Chondrocyte (in vitro differentiated cells): Measurements from ENCODE around the gene CADM2. TPM values are rescaled to one million over a fixed set of nuclear protein-coding genes. Genes with fewer than 3 reads are reported as not detected.

Source experiments
- DNase-seq: peaks from one replicate; pipeline ENCODE4 v3.0.0; 2021; ENCODE audit warnings: mixed read lengths, low spot score
- H3K27ac Mint-ChIP-seq: one replicate; pipeline ENCODE4 v1.8.0; 2021; ENCODE audit warnings: mild to moderate bottlenecking, moderate library complexity, mixed read lengths; ENCODE audit not compliant: unreplicated experiment
- H3K27me3 Mint-ChIP-seq: 2 replicates; pipeline ENCODE4 v1.8.0; 2021; ENCODE audit warnings: low read depth, mixed read lengths
- H3K36me3 Mint-ChIP-seq: 2 replicates; pipeline ENCODE4 v1.8.0; 2021; ENCODE audit warnings: low read depth, mixed read lengths
- H3K4me1 Mint-ChIP-seq: 2 replicates; pipeline ENCODE4 v1.8.0; 2021; ENCODE audit warnings: low read depth, mild to moderate bottlenecking, mixed read lengths
- H3K4me3 Mint-ChIP-seq: one replicate; pipeline ENCODE4 v1.8.0; 2021; ENCODE audit warnings: mild to moderate bottlenecking, moderate library complexity, mixed read lengths; ENCODE audit not compliant: unreplicated experiment
- H3K9me3 Mint-ChIP-seq: 2 replicates; pipeline ENCODE4 v1.8.0; 2021; ENCODE audit warnings: low read depth, mixed read lengths
- total RNA-seq: library from RNA; stranded (reverse); gene quantifications from 3 replicates; pipeline ENCODE4 v1.2.1, GENCODE V29; 2021
- TF ChIP-seq, protein P1 (sequence below): fragments of 200-600 bp; sonication (generic); IDR thresholded peaks from 2 replicates; pipeline ENCODE4 v1.5.0; 2021; ENCODE audit warnings: antibody characterized with exemption, mild to moderate bottlenecking, moderate library complexity

Gene CADM2
- total RNA-seq, 1 donor from 2014 or later: 1.1 TPM

DNA sequence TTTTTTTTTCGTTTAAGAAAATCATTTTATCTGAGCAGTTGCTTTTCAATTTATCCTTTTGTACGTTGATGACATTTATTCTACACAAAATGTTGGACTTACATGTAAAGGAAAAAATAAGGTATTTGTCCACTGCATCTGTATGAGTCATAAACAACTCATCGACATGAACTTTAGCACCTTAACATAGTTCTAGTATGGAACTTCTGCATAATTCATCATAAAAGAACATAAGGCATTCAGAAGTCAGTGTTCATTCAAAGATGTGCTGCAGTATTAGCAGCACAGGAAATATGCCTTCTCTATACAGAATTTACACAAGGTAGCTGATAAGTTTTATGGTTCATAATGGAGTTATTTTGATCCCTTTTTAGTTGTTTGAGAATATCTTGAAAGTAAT is 801.6 kb downstream of the CADM2 start:
- no peak overlapping the region for H3K4me3 Mint-ChIP-seq
- no peak overlapping the region for H3K27ac Mint-ChIP-seq
- no peak for DNase-seq
- no peaks in the 10 kb centered on the region for H3K36me3 Mint-ChIP-seq
- peaks cover 8% of the 10 kb centered on the region for H3K27me3 Mint-ChIP-seq
- TF ChIP-seq, protein P1, sequence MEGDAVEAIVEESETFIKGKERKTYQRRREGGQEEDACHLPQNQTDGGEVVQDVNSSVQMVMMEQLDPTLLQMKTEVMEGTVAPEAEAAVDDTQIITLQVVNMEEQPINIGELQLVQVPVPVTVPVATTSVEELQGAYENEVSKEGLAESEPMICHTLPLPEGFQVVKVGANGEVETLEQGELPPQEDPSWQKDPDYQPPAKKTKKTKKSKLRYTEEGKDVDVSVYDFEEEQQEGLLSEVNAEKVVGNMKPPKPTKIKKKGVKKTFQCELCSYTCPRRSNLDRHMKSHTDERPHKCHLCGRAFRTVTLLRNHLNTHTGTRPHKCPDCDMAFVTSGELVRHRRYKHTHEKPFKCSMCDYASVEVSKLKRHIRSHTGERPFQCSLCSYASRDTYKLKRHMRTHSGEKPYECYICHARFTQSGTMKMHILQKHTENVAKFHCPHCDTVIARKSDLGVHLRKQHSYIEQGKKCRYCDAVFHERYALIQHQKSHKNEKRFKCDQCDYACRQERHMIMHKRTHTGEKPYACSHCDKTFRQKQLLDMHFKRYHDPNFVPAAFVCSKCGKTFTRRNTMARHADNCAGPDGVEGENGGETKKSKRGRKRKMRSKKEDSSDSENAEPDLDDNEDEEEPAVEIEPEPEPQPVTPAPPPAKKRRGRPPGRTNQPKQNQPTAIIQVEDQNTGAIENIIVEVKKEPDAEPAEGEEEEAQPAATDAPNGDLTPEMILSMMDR: no peak
- H3K9me3 Mint-ChIP-seq: peaks cover 8% of the 10 kb centered on the region
- H3K4me1 Mint-ChIP-seq: no peaks in the 10 kb centered on the region

DNA sequence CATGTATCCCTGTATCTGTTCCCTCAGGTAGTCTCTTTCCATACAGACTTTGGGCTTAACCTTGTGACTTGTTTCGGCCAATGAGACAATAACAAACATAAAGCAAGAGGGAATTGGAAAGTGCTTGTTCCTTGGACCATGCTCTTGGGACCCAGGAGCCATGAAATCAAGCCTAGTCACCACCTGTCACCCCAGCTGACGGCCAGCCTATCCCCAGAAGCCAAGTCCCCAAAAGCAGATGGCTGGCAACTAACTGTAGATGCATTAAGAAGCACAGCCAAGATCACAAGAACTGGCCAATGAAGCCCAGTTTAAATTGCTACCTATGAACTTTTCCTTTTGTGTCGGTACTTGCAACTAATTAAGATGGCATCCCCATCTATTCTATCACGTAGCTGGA is 822.0 kb downstream of the CADM2 start:
- no peak for DNase-seq
- H3K4me3 Mint-ChIP-seq: no peak overlapping the region
- H3K27ac Mint-ChIP-seq: no peak overlapping the region
- H3K4me1 Mint-ChIP-seq: no peaks in the 10 kb centered on the region
- peaks cover 1% of the 10 kb centered on the region for H3K27me3 Mint-ChIP-seq
- H3K9me3 Mint-ChIP-seq: no peaks in the 10 kb centered on the region
- H3K36me3 Mint-ChIP-seq: no peaks in the 10 kb centered on the region
- TF ChIP-seq, protein P1: no peak

DNA sequence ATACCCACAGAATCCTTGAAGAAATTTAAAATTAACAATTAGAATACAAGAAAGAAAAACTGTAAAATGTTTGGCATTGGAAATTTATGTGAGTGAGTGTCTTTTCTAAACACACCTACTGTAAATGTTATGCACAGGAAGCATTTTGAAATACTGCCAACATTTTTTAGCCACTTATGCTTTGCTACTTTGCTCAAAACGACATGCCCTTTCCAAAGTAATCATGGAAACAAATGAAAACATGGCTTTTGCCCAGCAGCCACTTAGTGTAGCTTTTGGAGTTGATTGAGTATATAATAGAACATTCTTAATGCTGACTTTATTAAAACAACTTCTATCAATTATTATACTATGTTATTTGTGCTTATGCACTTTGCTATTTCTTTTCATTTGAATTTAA is 823.0 kb downstream of the CADM2 start:
- TF ChIP-seq, protein P1: no peak
- no peak overlapping the region for H3K4me3 Mint-ChIP-seq
- H3K27me3 Mint-ChIP-seq: peaks cover 1% of the 10 kb centered on the region
- no peak overlapping the region for H3K27ac Mint-ChIP-seq
- H3K4me1 Mint-ChIP-seq: no peaks in the 10 kb centered on the region
- H3K9me3 Mint-ChIP-seq: no peaks in the 10 kb centered on the region
- DNase-seq: no peak
- H3K36me3 Mint-ChIP-seq: no peaks in the 10 kb centered on the region

DNA sequence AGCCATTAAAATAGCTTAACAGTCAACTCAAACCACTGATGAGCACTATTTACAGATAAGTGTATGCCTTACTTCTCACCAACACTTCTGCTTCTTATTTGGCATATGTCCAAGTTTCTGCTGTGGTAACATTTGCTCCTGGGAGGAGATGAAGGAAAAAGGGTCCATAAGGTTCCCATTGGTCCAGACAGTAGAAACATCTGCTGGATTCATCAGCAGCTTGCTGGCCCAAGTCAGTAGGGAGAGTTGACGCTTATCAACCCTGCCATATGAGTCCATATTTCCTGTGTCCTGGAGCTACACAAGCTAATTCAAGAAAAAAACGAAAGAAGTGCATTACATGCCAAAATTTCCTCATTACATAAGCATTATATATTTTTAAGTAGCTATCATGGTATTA is 824.5 kb downstream of the CADM2 start:
- no peaks in the 10 kb centered on the region for H3K9me3 Mint-ChIP-seq

DNA sequence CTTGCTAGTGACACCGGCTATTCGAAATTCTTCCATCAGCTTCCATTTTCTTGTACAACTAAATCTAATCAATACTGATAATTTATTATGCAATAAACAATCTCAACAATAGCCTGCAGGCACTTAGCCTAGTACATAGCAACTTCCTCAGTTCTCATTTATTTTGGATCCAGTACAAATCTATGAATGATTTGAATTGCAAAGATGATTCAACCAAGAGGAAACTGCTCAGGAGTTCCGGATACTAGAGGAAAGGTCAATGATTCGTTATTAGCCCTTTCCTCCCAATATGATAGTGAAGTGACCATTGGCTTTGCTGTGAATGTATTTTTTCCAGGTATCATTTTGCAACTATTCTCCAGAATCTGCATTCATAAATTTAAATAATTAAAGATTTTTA is 827.0 kb downstream of the CADM2 start:
- TF ChIP-seq, protein P1: no peak
- H3K9me3 Mint-ChIP-seq: no peaks in the 10 kb centered on the region
- H3K36me3 Mint-ChIP-seq: no peaks in the 10 kb centered on the region
- no peak overlapping the region for H3K4me3 Mint-ChIP-seq
- no peak for DNase-seq
- H3K27me3 Mint-ChIP-seq: peaks cover 1% of the 10 kb centered on the region
- H3K27ac Mint-ChIP-seq: no peak overlapping the region
- H3K4me1 Mint-ChIP-seq: peaks cover 3% of the 10 kb centered on the region

More for the DNA sequence above, 824.5 kb downstream of the CADM2 start:
- Mint-ChIP-seq H3K4me1 (peaks cover 3% of the 10 kb centered on the region), H3K27ac (no peak overlapping the region), H3K27me3 (peaks cover 1% of the 10 kb centered on the region), H3K36me3 (no peaks in the 10 kb centered on the region), H3K4me3 (no peak overlapping the region)
- no peak for DNase-seq
- TF ChIP-seq, protein P1: no peak
